ENCODE data around the gene GPR25. TPM values are rescaled to one million over a fixed set of nuclear protein-coding genes. Genes with fewer than 3 reads are reported as not detected.
A peak's percentile ranks its signal among the peaks of the same experiment; 100 is the strongest.

GPR25 gene
- total and polyA plus RNA-seq, 2 donors from 2014 or later: 0.19 TPM; not detected in 1

DNA sequence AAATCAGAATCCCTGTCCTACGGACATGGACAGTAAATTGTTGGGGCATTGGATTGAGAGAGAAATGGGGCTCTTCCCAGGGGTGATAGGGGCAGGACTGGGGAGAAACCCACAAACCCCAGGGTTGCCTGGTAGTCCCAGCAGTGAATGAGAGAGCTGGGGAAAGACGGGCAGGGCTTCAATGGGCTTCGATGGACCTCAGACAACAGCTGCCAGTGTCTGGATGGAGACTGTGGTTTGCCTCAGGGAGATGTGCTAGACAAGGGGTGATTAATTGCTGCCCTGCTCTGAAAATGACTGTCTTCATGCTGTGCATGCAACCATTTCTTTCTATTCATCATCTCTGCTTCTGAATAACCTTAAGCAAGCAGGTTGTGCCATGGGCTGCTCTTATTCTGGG, 7.4 kb downstream of the GPR25 start:
- TF ChIP-seq CTCF (IDR thresholded peaks at IDR 0.05; ENCODE audit: borderline replicate concordance, extremely low read depth, insufficient read depth): no peak
- no peak overlapping the region for H3K4me3 ChIP-seq (ENCODE audit: low read length in 3 of 3)
- DNase-seq: no peak
- H3K27ac ChIP-seq (ENCODE audit: low read depth in 2 of 2, low read length in 2 of 2): no peak overlapping the region
- no peaks in the 10 kb centered on the region for H3K36me3 ChIP-seq (ENCODE audit: control insufficient read depth in 2 of 3, insufficient read depth in 3 of 3, low read length in 3 of 3)
- no peaks in the 10 kb centered on the region for H3K4me1 ChIP-seq (ENCODE audit: control insufficient read depth in 2 of 3, insufficient read depth in 2 of 3, low read depth in 1 of 3, low read length in 3 of 3)
- H3K27me3 ChIP-seq (ENCODE audit: control insufficient read depth, insufficient read depth, low read length): no peaks in the 10 kb centered on the region
- intact Hi-C loops (cut with DNase I): no loop called here
- H3K9me3 ChIP-seq (ENCODE audit: control insufficient read depth in 2 of 3, insufficient read depth in 1 of 3, low read length in 3 of 3): no peaks in the 10 kb centered on the region
- no peak for FAIRE-seq
- no peak overlapping the region for H3K9ac ChIP-seq (ENCODE audit: low read length in 3 of 3)

GRCh38 chr1:200883118-200883517, 10.3 kb downstream of the GPR25 start:
- H3K9me3 ChIP-seq (ENCODE audit: control insufficient read depth in 2 of 3, insufficient read depth in 1 of 3, low read length in 3 of 3): no peaks in the 10 kb centered on the region
- DNase-seq (no peak), FAIRE-seq (no peak)
- no peak overlapping the region for H3K4me3 ChIP-seq (ENCODE audit: low read length in 3 of 3)
- H3K27me3 ChIP-seq (ENCODE audit: control insufficient read depth, insufficient read depth, low read length): no peaks in the 10 kb centered on the region
- no peak overlapping the region for H3K27ac ChIP-seq (ENCODE audit: low read depth in 2 of 2, low read length in 2 of 2)
- H3K9ac ChIP-seq (ENCODE audit: low read length in 3 of 3): no peak overlapping the region
- H3K4me1 ChIP-seq (ENCODE audit: control insufficient read depth in 2 of 3, insufficient read depth in 2 of 3, low read depth in 1 of 3, low read length in 3 of 3): peaks cover 0 to 2% (median 0%) of the 10 kb centered on the region in 3 donors
- intact Hi-C loops (cut with DNase I): no loop called here
- no peak for TF ChIP-seq CTCF (IDR thresholded peaks at IDR 0.05; ENCODE audit: borderline replicate concordance, extremely low read depth, insufficient read depth)
- no peaks in the 10 kb centered on the region for H3K36me3 ChIP-seq (ENCODE audit: control insufficient read depth in 2 of 3, insufficient read depth in 3 of 3, low read length in 3 of 3)

DNA sequence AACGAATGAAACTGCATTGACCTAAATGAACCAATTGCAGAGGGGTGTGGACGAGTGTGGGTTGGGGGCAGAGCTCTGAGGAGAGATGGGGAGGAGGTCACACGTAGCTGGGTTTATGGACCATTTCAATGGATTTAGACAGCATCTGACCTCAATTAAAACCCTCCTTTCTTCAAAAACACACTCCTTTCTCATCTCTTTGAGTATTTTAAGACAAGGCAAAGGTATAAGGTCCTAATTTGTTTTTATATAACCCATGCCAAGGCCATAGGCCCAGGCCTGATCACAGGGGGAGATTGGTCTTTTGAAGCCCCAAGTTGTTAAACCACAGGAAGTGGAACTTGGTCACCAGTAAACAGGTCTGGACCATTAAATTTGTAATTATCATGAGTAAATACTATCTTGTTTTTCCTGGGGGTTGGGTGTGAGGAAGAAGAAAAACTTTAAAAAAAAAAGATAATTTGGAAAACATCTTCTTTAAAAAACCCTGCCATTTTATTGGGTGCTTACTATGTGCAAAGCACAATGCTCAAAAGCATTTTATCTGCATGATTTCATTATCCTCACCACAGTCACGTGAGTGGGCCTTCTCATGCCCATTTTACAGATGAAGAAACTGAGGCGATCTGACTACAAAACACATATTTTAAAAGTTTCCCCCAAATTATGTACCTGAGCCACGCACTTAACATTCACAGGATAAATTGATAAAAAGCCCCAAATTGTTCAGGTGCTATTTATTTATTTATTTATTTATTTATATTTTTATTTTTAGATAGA, 13.0 kb downstream of the GPR25 start:
- FAIRE-seq: no peak
- no peaks in the 10 kb centered on the region for H3K27me3 ChIP-seq (ENCODE audit: control insufficient read depth, insufficient read depth, low read length)
- no peak overlapping the region for H3K4me3 ChIP-seq (ENCODE audit: low read length in 3 of 3)
- no peaks in the 10 kb centered on the region for H3K36me3 ChIP-seq (ENCODE audit: control insufficient read depth in 2 of 3, insufficient read depth in 3 of 3, low read length in 3 of 3)
- H3K4me1 ChIP-seq (ENCODE audit: control insufficient read depth in 2 of 3, insufficient read depth in 2 of 3, low read depth in 1 of 3, low read length in 3 of 3): peaks cover 0 to 14% (median 0%) of the 10 kb centered on the region in 3 donors
- H3K27ac ChIP-seq (ENCODE audit: low read depth in 2 of 2, low read length in 2 of 2): no peak overlapping the region
- intact Hi-C loops (cut with DNase I): no loop called here
- no peak overlapping the region for H3K9ac ChIP-seq (ENCODE audit: low read length in 3 of 3)
- no peak for TF ChIP-seq CTCF (IDR thresholded peaks at IDR 0.05; ENCODE audit: borderline replicate concordance, extremely low read depth, insufficient read depth)
- peak in 3 of 5 donors; percentile 30 to 71 (median 66) for DNase-seq
- no peaks in the 10 kb centered on the region for H3K9me3 ChIP-seq (ENCODE audit: control insufficient read depth in 2 of 3, insufficient read depth in 1 of 3, low read length in 3 of 3)

Measured in kidney (tissue), 14 donors.